Spleen (tissue), 11 donors: Measurements from ENCODE around the gene IL1RAPL1. TPM values are rescaled to one million over a fixed set of nuclear protein-coding genes. Genes with fewer than 3 reads are reported as not detected.

Experiments
- DNase-seq: peaks from one replicate; pipeline ENCODE4 v3.0.0-alpha.2; 2020
- H3K27ac ChIP-seq, 8 donors: fragments of 200-600 bp; sonication (generic) in 7 of 8; 1 replicate in 4 of 8; 2 replicates in 4 of 8; pipeline versions ENCODE4 v1.5.0 to v1.8.0; 2016 to 2021; ENCODE audit warnings: inconsistent platforms in 4 of 8, mild to moderate bottlenecking in 4 of 8, moderate library complexity in 1 of 8
- H3K27me3 ChIP-seq, 7 donors: fragments of 200-600 bp; sonication (generic) in 6 of 7; replicated peaks in 1 of 7; 1 replicate in 4 of 7; 2 replicates in 3 of 7; pipeline versions ENCODE4 v1.5.0 to v1.8.0; 2016 to 2021; ENCODE audit warnings: inconsistent platforms in 3 of 7, mild to moderate bottlenecking in 1 of 7
- H3K36me3 ChIP-seq, 6 donors: fragments of 200-600 bp; sonication (generic) in 5 of 6; 1 replicate in 4 of 6; 2 replicates in 2 of 6; pipeline versions ENCODE4 v1.5.0 to v1.8.0; 2016 to 2021; ENCODE audit warnings: inconsistent platforms in 2 of 6
- H3K4me1 ChIP-seq, 6 donors: fragments of 200-600 bp; sonication (generic) in 5 of 6; 1 replicate in 3 of 6; 2 replicates in 3 of 6; pipeline versions ENCODE4 v1.5.0 to v1.8.0; 2016 to 2021; ENCODE audit warnings: inconsistent platforms in 3 of 6
- H3K4me3 ChIP-seq, 8 donors: fragments of 200-600 bp; sonication (generic) in 7 of 8; 1 replicate in 4 of 8; 2 replicates in 4 of 8; pipeline versions ENCODE4 v1.5.0 to v1.8.0; 2016 to 2021; ENCODE audit warnings: inconsistent platforms in 4 of 8, mild to moderate bottlenecking in 4 of 8, moderate library complexity in 2 of 8
- H3K9me3 ChIP-seq, 8 donors: fragments of 200-600 bp; sonication (generic) in 7 of 8; 1 replicate in 4 of 8; 2 replicates in 4 of 8; pipeline versions ENCODE4 v1.5.0 to v1.8.0; 2016 to 2021; ENCODE audit warnings: inconsistent platforms in 4 of 8
- POLR2A ChIP-seq, 3 donors: fragments of 450-650 bp; IDR thresholded peaks; one replicate each; pipeline ENCODE4 v1.5.1; 2017; ENCODE audit warnings: antibody characterized with exemption in 3 of 3, mild to moderate bottlenecking in 1 of 3
- POLR2AphosphoS5 ChIP-seq, 3 donors: sonication (generic); formaldehyde crosslinking; IDR thresholded peaks; one replicate each; pipeline ENCODE4 v1.5.1; 2017; ENCODE audit warnings: antibody characterized with exemption in 3 of 3
- WGBS, 5 donors: extraction: QIAGEN DNeasy Blood & Tissue Kit in 3 of 5; methylation state at CpG; one replicate each; pipeline versions ENCODE4 v1.1.5 to v1.1.7; 2013 to 2018; 5-methylcytosine and 5-hydroxymethylcytosine counted together
- intact Hi-C: fragments of 100-400 bp; cut with DNase I; formaldehyde crosslinking; loops from one replicate; pipeline ENCODE4 v1.15.0; 2023; ENCODE audit warnings: low total_unique reads
- polyA plus RNA-seq, 3 donors: library from polyadenylated mRNA; stranded (reverse); fragments of 200-250 nt; gene quantifications; one replicate each; pipeline ENCODE4 v1.2.1, GENCODE V29; 2013
- total RNA-seq, 7 donors: library from RNA; depleted of rRNA in 3 of 7; stranded (reverse); fragments of >200 nt in 3 of 7; fragmentation: NEBNext Ultra II Directional in 4 of 7; extraction: Animal tissue kit (Norgen Biotek cat#: 25700) in 4 of 7; gene quantifications; one replicate each; pipeline versions ENCODE4 v1.1.0 to v1.2.1, GENCODE V29; 2016 to 2021
- TF ChIP-seq, protein P1 (sequence below), 11 experiments: fragments of 200-600 bp in 7 of 11; fragments of 450-650 bp in 4 of 11; sonication (generic) in 4 of 11; IDR thresholded peaks in 8 of 11; conservative IDR thresholded peaks in 3 of 11; 1 replicate in 7 of 11; 2 replicates in 4 of 11; pipeline versions ENCODE4 v1.4.0 to v1.8.0; 2016 to 2021; ENCODE audit warnings: antibody characterized with exemption in 11 of 11, inconsistent platforms in 4 of 11, mild to moderate bottlenecking in 1 of 11
- donor health status: healthy with polysubstance abuse.
- donor health status: DM: no; HTN: no; CAD: no; lungs with moderate emphysema.
- donor health status: DM: no; HTN: no; CAD: no.
- donor health status: Bipolar disorder and iron deficiency.
- donor health status: healthy.
- donor health status: DM: no; HTN: no; CAD: no.
- donor health status: DM: yes; HTN: yes; CAD: no.

Gene IL1RAPL1
- total and polyA plus RNA-seq, 10 donors, result 0.03 to 0.19 TPM; not detected in 8

DNA sequence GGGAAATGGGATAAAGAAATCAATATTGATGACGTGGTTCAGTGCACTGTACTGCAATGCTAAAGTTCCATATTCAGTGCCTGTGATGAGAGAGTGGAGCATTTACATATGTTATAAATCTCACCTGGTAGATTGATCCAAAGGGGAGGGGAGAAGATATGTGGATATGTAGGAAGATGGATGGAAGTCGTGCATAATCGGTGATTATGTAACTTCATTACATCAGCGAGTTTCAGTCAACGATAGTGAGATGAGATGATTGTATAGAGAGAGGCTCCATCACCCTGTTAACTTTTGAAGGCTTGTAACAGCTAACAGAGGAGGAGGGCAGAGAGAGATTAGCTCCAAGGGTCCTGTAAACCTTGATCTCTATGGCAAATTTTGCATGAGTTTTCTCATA is 1.8 kb downstream of the IL1RAPL1 start:
- Histone ChIP-seq H3K36me3 (no peaks in the 10 kb centered on the region), H3K27me3 (peaks cover 0 to 34% (median 0%) of the 10 kb centered on the region in 7 donors), H3K27ac (no peak overlapping the region), H3K9me3 (no peaks in the 10 kb centered on the region), H3K4me1 (no peaks in the 10 kb centered on the region), H3K4me3 (no peak overlapping the region)
- TF ChIP-seq, protein P1, sequence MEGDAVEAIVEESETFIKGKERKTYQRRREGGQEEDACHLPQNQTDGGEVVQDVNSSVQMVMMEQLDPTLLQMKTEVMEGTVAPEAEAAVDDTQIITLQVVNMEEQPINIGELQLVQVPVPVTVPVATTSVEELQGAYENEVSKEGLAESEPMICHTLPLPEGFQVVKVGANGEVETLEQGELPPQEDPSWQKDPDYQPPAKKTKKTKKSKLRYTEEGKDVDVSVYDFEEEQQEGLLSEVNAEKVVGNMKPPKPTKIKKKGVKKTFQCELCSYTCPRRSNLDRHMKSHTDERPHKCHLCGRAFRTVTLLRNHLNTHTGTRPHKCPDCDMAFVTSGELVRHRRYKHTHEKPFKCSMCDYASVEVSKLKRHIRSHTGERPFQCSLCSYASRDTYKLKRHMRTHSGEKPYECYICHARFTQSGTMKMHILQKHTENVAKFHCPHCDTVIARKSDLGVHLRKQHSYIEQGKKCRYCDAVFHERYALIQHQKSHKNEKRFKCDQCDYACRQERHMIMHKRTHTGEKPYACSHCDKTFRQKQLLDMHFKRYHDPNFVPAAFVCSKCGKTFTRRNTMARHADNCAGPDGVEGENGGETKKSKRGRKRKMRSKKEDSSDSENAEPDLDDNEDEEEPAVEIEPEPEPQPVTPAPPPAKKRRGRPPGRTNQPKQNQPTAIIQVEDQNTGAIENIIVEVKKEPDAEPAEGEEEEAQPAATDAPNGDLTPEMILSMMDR (IDR thresholded peaks at IDR 0.05 in 8 of 11, conservative IDR thresholded peaks at IDR 0.05 in 3 of 11), result no peak
- no peak for TF ChIP-seq POLR2A (IDR thresholded peaks at IDR 0.05)
- no peak for TF ChIP-seq POLR2AphosphoS5 (IDR thresholded peaks at IDR 0.05)
- intact Hi-C loops, result no loop called here
- WGBS, 5 donors, result 59 to 83% (median 69%) methylated on average over 5 of the region's 5 CpGs
- DNase-seq, result no peak

GRCh38 chrX:28590396-28590795 is 3.1 kb downstream of the IL1RAPL1 start:
- H3K27ac ChIP-seq, result no peak overlapping the region
- TF ChIP-seq POLR2A (IDR thresholded peaks at IDR 0.05) (no peak), POLR2AphosphoS5 (IDR thresholded peaks at IDR 0.05) (no peak)
- TF ChIP-seq, protein P1 (IDR thresholded peaks at IDR 0.05 in 8 of 11, conservative IDR thresholded peaks at IDR 0.05 in 3 of 11), result no peak
- DNase-seq, result no peak

GRCh38 chrX:28591542-28591941 is 4.3 kb downstream of the IL1RAPL1 start:
- intact Hi-C loops, result no loop called here
- no peak for TF ChIP-seq POLR2AphosphoS5 (IDR thresholded peaks at IDR 0.05)
- TF ChIP-seq, protein P1 (IDR thresholded peaks at IDR 0.05 in 8 of 11, conservative IDR thresholded peaks at IDR 0.05 in 3 of 11), result no peak
- TF ChIP-seq POLR2A (IDR thresholded peaks at IDR 0.05), result no peak
- H3K27me3 ChIP-seq, result peaks cover 0 to 18% (median 0%) of the 10 kb centered on the region in 7 donors
- no peak overlapping the region for H3K4me3 ChIP-seq
- H3K36me3 ChIP-seq, result no peaks in the 10 kb centered on the region
- H3K27ac ChIP-seq, result no peak overlapping the region
- H3K9me3 ChIP-seq, result no peaks in the 10 kb centered on the region
- 72 to 91% (median 79%) methylated on average over 7 of the region's 7 CpGs for WGBS, 5 donors
- H3K4me1 ChIP-seq, result no peaks in the 10 kb centered on the region
- no peak for DNase-seq

More at GRCh38 chrX:28590396-28590795, 3.1 kb downstream of the IL1RAPL1 start:
- no peaks in the 10 kb centered on the region for H3K9me3 ChIP-seq
- peaks cover 0 to 30% (median 0%) of the 10 kb centered on the region in 7 donors for H3K27me3 ChIP-seq
- H3K4me3 ChIP-seq, result no peak overlapping the region
- WGBS, 5 donors, result 52 to 76% (median 72%) methylated on average over 2 of the region's 2 CpGs
- intact Hi-C loops, result no loop called here
- H3K36me3 ChIP-seq, result no peaks in the 10 kb centered on the region
- no peaks in the 10 kb centered on the region for H3K4me1 ChIP-seq

DNA sequence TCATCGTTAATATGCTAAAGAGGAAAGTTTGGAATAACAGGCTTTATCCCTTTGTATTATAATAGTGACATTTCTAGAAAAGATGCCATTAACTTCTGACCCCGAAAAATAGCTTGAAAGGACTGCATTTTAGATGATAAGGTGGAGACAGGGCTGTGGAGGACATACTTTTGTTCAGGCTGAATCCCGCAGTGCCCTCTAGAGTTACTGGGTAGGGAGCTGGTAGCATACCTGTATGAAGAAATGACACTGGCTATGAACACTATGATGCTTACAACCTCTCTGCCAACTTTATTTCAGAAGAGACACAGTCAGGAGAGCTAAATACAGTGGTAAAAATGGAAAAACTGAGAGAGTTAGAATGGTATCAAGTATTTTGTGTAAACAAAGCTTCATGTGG is 8.1 kb downstream of the IL1RAPL1 start:
- TF ChIP-seq, protein P1 (IDR thresholded peaks at IDR 0.05 in 8 of 11, conservative IDR thresholded peaks at IDR 0.05 in 3 of 11), result no peak
- no peak for TF ChIP-seq POLR2A (IDR thresholded peaks at IDR 0.05)
- TF ChIP-seq POLR2AphosphoS5 (IDR thresholded peaks at IDR 0.05), result no peak
- Histone ChIP-seq H3K27ac (no peak overlapping the region), H3K36me3 (no peaks in the 10 kb centered on the region), H3K4me3 (no peak overlapping the region), H3K4me1 (no peaks in the 10 kb centered on the region), H3K9me3 (no peaks in the 10 kb centered on the region), H3K27me3 (no peaks in the 10 kb centered on the region)
- DNase-seq, result no peak
- WGBS, 5 donors, result 48 to 83% (median 64%) methylated on average over 3 of the region's 3 CpGs
- intact Hi-C loops, result no loop called here
